H9 (cell line): ENCODE data around the gene THBS1. TPM values are rescaled to one million over a fixed set of nuclear protein-coding genes. Genes with fewer than 3 reads are reported as not detected.

ENCODE experiments used
- DNase-seq: peaks from one replicate; pipeline ENCODE4 v3.0.0-alpha.2; 2017
- H2AFZ ChIP-seq: one replicate; pipeline ENCODE4 v1.6.1; 2013; ENCODE audit warnings: mild to moderate bottlenecking, low read length, control low read depth, moderate library complexity
- H2AK5ac ChIP-seq: 2 replicates; pipeline ENCODE4 v1.6.1; 2013; ENCODE audit warnings: low read length, control low read depth, mixed read lengths; ENCODE audit not compliant: insufficient read length
- H2BK120ac ChIP-seq: one replicate; pipeline ENCODE4 v1.6.1; 2013; ENCODE audit warnings: low read depth, mild to moderate bottlenecking, low read length, control low read depth, inconsistent platforms; ENCODE audit not compliant: poor library complexity, severe bottlenecking
- H2BK12ac ChIP-seq: 2 replicates; pipeline ENCODE4 v1.6.1; 2013; ENCODE audit warnings: low read length, control low read depth, mixed read lengths, low read depth; ENCODE audit not compliant: insufficient read length
- H2BK15ac ChIP-seq: 2 replicates; pipeline ENCODE4 v1.6.1; 2013; ENCODE audit warnings: low read depth, low read length, control low read depth
- H2BK20ac ChIP-seq: one replicate; pipeline ENCODE4 v1.6.1; 2013; ENCODE audit warnings: low read depth, mild to moderate bottlenecking, low read length, control low read depth, inconsistent platforms; ENCODE audit not compliant: poor library complexity, severe bottlenecking
- H2BK5ac ChIP-seq: 2 replicates; pipeline ENCODE4 v1.6.1; 2013; ENCODE audit warnings: low read length, control low read depth, mixed read lengths; ENCODE audit not compliant: insufficient read length
- H3K14ac ChIP-seq: 2 replicates; pipeline ENCODE4 v1.6.1; 2013; ENCODE audit warnings: low read length, control low read depth; ENCODE audit not compliant: insufficient read depth
- H3K18ac ChIP-seq: 2 replicates; pipeline ENCODE4 v1.6.1; 2013; ENCODE audit warnings: low read depth, mild to moderate bottlenecking, mixed read lengths, low read length, control low read depth; ENCODE audit not compliant: insufficient read length
- H3K23ac ChIP-seq: 2 replicates; pipeline ENCODE4 v1.6.1; 2013; ENCODE audit warnings: low read length, control low read depth, mixed read lengths, low read depth; ENCODE audit not compliant: insufficient read length
- H3K23me2 ChIP-seq: 2 replicates; pipeline ENCODE4 v1.6.1; 2013; ENCODE audit warnings: low read depth, mild to moderate bottlenecking, mixed read lengths, low read length, control low read depth; ENCODE audit not compliant: insufficient read length, poor library complexity, severe bottlenecking
- H3K27ac ChIP-seq: 2 replicates; pipeline ENCODE4 v1.5.1; 2013; ENCODE audit warnings: low read length, control low read depth, mixed read lengths, low read depth; ENCODE audit not compliant: insufficient read length
- H3K27me3 ChIP-seq: 2 replicates; pipeline ENCODE4 v1.6.1; 2013; ENCODE audit warnings: low read length, control low read depth, inconsistent platforms; ENCODE audit not compliant: insufficient read depth
- H3K4ac ChIP-seq: 2 replicates; pipeline ENCODE4 v1.6.1; 2013; ENCODE audit warnings: low read depth, mild to moderate bottlenecking, control low read depth, inconsistent platforms, low read length, moderate library complexity
- H3K4me1 ChIP-seq: 2 replicates; pipeline ENCODE4 v1.6.1; 2013; ENCODE audit warnings: low read length, control low read depth, inconsistent platforms; ENCODE audit not compliant: insufficient read depth
- H3K4me2 ChIP-seq: 2 replicates; pipeline ENCODE4 v1.6.1; 2013; ENCODE audit warnings: low read length, control low read depth, mixed read lengths; ENCODE audit not compliant: insufficient read length, insufficient read depth
- H3K56ac ChIP-seq: 2 replicates; pipeline ENCODE4 v1.6.1; 2013; ENCODE audit warnings: low read depth, mild to moderate bottlenecking, mixed read lengths, low read length, control low read depth; ENCODE audit not compliant: insufficient read length
- H3K79me1 ChIP-seq: 2 replicates; pipeline ENCODE4 v1.6.1; 2013; ENCODE audit warnings: low read depth, mild to moderate bottlenecking, moderate library complexity, low read length, control low read depth, inconsistent platforms; ENCODE audit not compliant: insufficient read depth, poor library complexity, severe bottlenecking
- H3K79me2 ChIP-seq: 2 replicates; pipeline ENCODE4 v1.6.1; 2013; ENCODE audit warnings: low read length, control low read depth, inconsistent platforms; ENCODE audit not compliant: insufficient read depth
- H3K9ac ChIP-seq: 2 replicates; pipeline ENCODE4 v1.6.1; 2013; ENCODE audit warnings: low read length, control low read depth, mixed read lengths; ENCODE audit not compliant: insufficient read length; ENCODE audit errors: extremely low read depth
- H3K9me3 ChIP-seq: one replicate; pipeline ENCODE4 v1.6.1; 2013; ENCODE audit warnings: low read depth, low read length, inconsistent platforms; ENCODE audit not compliant: control insufficient read depth
- H3T11ph ChIP-seq: one replicate; pipeline ENCODE4 v1.6.1; 2013; ENCODE audit warnings: mild to moderate bottlenecking, low read length, control low read depth, inconsistent platforms
- H4K20me1 ChIP-seq: one replicate; pipeline ENCODE4 v1.6.1; 2013; ENCODE audit not compliant: control insufficient read depth, insufficient read length, insufficient read depth
- H4K5ac ChIP-seq: 2 replicates; pipeline ENCODE4 v1.6.1; 2013; ENCODE audit warnings: low read depth, mild to moderate bottlenecking, mixed read lengths, low read length, control low read depth; ENCODE audit not compliant: insufficient read length
- H4K8ac ChIP-seq: replicated peaks from 2 replicates; pipeline ENCODE4 v1.6.1; 2013; ENCODE audit warnings: low read length, control low read depth, mixed read lengths, low read depth; ENCODE audit not compliant: insufficient read length
- H4K91ac ChIP-seq: 2 replicates; pipeline ENCODE4 v1.6.1; 2013; ENCODE audit warnings: low read depth, mild to moderate bottlenecking, moderate library complexity, mixed read lengths, low read length, control low read depth; ENCODE audit not compliant: insufficient read length
- H3K27ac Mint-ChIP-seq, 3 experiments: 2 replicates in 2 of 3; 3 replicates in 1 of 3; pipeline ENCODE4 v1.8.0; 2020 to 2021; ENCODE audit warnings: mixed read lengths in 3 of 3, mild to moderate bottlenecking in 1 of 3, moderate library complexity in 1 of 3
- H3K27me3 Mint-ChIP-seq: 2 replicates; pipeline ENCODE4 v1.8.0; 2021; ENCODE audit warnings: low read depth, mild to moderate bottlenecking, moderate library complexity, mixed read lengths
- H3K36me3 Mint-ChIP-seq, 3 experiments: 2 replicates in 2 of 3; 3 replicates in 1 of 3; pipeline ENCODE4 v1.8.0; 2020 to 2021; ENCODE audit warnings: low read depth in 3 of 3, mixed read lengths in 3 of 3; ENCODE audit not compliant: insufficient read depth in 1 of 3
- H3K4me1 Mint-ChIP-seq, 2 experiments: 2 replicates each; pipeline ENCODE4 v1.8.0; 2020; ENCODE audit warnings: mixed read lengths in 2 of 2
- H3K4me3 Mint-ChIP-seq, 2 experiments: 2 replicates in 1 of 2; 3 replicates in 1 of 2; pipeline ENCODE4 v1.8.0; 2020 to 2021; ENCODE audit warnings: mild to moderate bottlenecking in 2 of 2, mixed read lengths in 2 of 2, moderate library complexity in 1 of 2
- H3K9me3 Mint-ChIP-seq, 2 experiments: 2 replicates in 1 of 2; 3 replicates in 1 of 2; pipeline ENCODE4 v1.8.0; 2020; ENCODE audit warnings: mild to moderate bottlenecking in 2 of 2, mixed read lengths in 2 of 2, moderate library complexity in 1 of 2
- CTCF ChIP-seq: fragments of 200-600 bp; sonication (generic); conservative IDR thresholded peaks from 3 replicates; pipeline ENCODE4 v1.8.0; 2021; ENCODE audit warnings: antibody characterized with exemption, mild to moderate bottlenecking
- WGBS: extraction: QIAGEN DNeasy Blood & Tissue Kit; methylation state at CpG from one replicate; pipeline ENCODE4 v1.1.7; 2013; ENCODE audit warnings: missing lambda C conversion rate, low lambda C conversion rate, mixed read lengths; ENCODE audit not compliant: insufficient read length; ENCODE audit errors: extremely low coverage; 5-methylcytosine and 5-hydroxymethylcytosine counted together
- total RNA-seq: library from RNA; stranded (reverse); gene quantifications from 2 replicates; pipeline ENCODE4 v1.2.1, GENCODE V29; 2021

THBS1 gene
- total RNA-seq, 1 experiment from 2014 or later: 72.1 TPM

GRCh38 chr15:39609166-39609916 lies 28.5 kb downstream of the THBS1 start:
- no peak overlapping the region for H3K4me3 Mint-ChIP-seq
- H2BK12ac ChIP-seq: no peak overlapping the region
- no peak overlapping the region for H2BK20ac ChIP-seq
- H3K4me1 Mint-ChIP-seq: no peaks in the 10 kb centered on the region
- no peak overlapping the region for H3K4ac ChIP-seq
- H2BK120ac ChIP-seq: no peak overlapping the region
- no peak overlapping the region for H3T11ph ChIP-seq
- H2AK5ac ChIP-seq: no peak overlapping the region
- H3K23me2 ChIP-seq: no peaks in the 10 kb centered on the region
- no peak overlapping the region for H2BK15ac ChIP-seq
- no peak for DNase-seq
- H3K27ac ChIP-seq: no peak overlapping the region
- no peak overlapping the region for H4K91ac ChIP-seq
- no peak overlapping the region for H4K8ac ChIP-seq
- H3K9me3 Mint-ChIP-seq: peaks cover 7 to 19% of the 10 kb centered on the region in 2 experiments
- H3K79me1 ChIP-seq: no peaks in the 10 kb centered on the region
- H3K14ac ChIP-seq: no peak overlapping the region
- no peaks in the 10 kb centered on the region for H3K4me1 ChIP-seq
- H3K27ac Mint-ChIP-seq: no peak overlapping the region; a peak in 1 of 7 replicates
- TF ChIP-seq CTCF: no peak
- H3K23ac ChIP-seq: no peak overlapping the region
- no peaks in the 10 kb centered on the region for H3K27me3 Mint-ChIP-seq
- H3K36me3 Mint-ChIP-seq: peaks cover 0 to 6% (median 0%) of the 10 kb centered on the region in 3 experiments; a peak in 2 of 7 replicates
- no peak overlapping the region for H3K4me2 ChIP-seq
- no peak overlapping the region for H2AFZ ChIP-seq
- H3K79me2 ChIP-seq: no peaks in the 10 kb centered on the region
- no peaks in the 10 kb centered on the region for H4K20me1 ChIP-seq
- no peak overlapping the region for H2BK5ac ChIP-seq
- H3K18ac ChIP-seq: no peak overlapping the region
- H3K9ac ChIP-seq: no peak overlapping the region
- H3K27me3 ChIP-seq: no peaks in the 10 kb centered on the region; the same call in 1 of the 2 replicates
- no peak overlapping the region for H3K56ac ChIP-seq
- no CpG with 5 or more reads among the region's 4 CpGs for WGBS
- no peak overlapping the region for H4K5ac ChIP-seq
- no peaks in the 10 kb centered on the region for H3K9me3 ChIP-seq
